CD14-positive monocyte (primary cell): Measurements from ENCODE around the gene SLC12A7. TPM values are rescaled to one million over a fixed set of nuclear protein-coding genes. Genes with fewer than 3 reads are reported as not detected.

Experiments used
- DNase-seq, 3 donors: peaks; one replicate each; pipeline ENCODE4 v3.0.0-alpha.2; 2011 to 2022
- H2AFZ ChIP-seq: 2 replicates; pipeline ENCODE4 v1.6.0; 2012; ENCODE audit warnings: mild to moderate bottlenecking, low read depth, low read length, inconsistent platforms; ENCODE audit not compliant: insufficient read depth, poor library complexity, severe bottlenecking
- H3K27ac ChIP-seq, 2 donors: 1 replicate in 1 of 2; 2 replicates in 1 of 2; pipeline ENCODE4 v1.5.1; 2012 to 2013; ENCODE audit warnings: low read length in 2 of 2, control low read depth in 1 of 2, inconsistent platforms in 1 of 2, low read depth in 1 of 2, mild to moderate bottlenecking in 1 of 2
- H3K27me3 ChIP-seq, 2 donors: one replicate each; pipeline versions ENCODE4 v1.6.0 to v1.6.1; 2011 to 2013; ENCODE audit warnings: low read length in 2 of 2; ENCODE audit not compliant: control insufficient read depth in 2 of 2, insufficient read depth in 2 of 2
- H3K36me3 ChIP-seq, 2 donors: replicated peaks in 1 of 2; 1 replicate in 1 of 2; 2 replicates in 1 of 2; pipeline versions ENCODE4 v1.5.1 to v1.6.1; 2012 to 2013; ENCODE audit warnings: low read length in 2 of 2, control low read depth in 1 of 2, inconsistent platforms in 1 of 2, mild to moderate bottlenecking in 1 of 2; ENCODE audit not compliant: insufficient read depth in 2 of 2, control insufficient read depth in 1 of 2
- H3K4me1 ChIP-seq, 2 donors: 1 replicate in 1 of 2; 2 replicates in 1 of 2; pipeline versions ENCODE4 v1.5.1 to v1.6.1; 2012 to 2013; ENCODE audit warnings: low read length in 2 of 2, control low read depth in 1 of 2, inconsistent platforms in 1 of 2, mild to moderate bottlenecking in 1 of 2, moderate library complexity in 1 of 2; ENCODE audit not compliant: insufficient read depth in 2 of 2, control insufficient read depth in 1 of 2
- H3K4me2 ChIP-seq: replicated peaks from 2 replicates; pipeline ENCODE3; 2012; ENCODE audit warnings: low read length, moderate library complexity, mild to moderate bottlenecking; ENCODE audit not compliant: poor library complexity, severe bottlenecking; ENCODE audit errors: extremely low read depth
- H3K4me3 ChIP-seq, 3 experiments: fragments of 200-600 bp in 1 of 3; sonication (generic) in 1 of 3; replicated peaks in 1 of 3; 1 replicate in 2 of 3; 2 replicates in 1 of 3; pipeline ENCODE4 v1.5.1; 2011 to 2013; ENCODE audit warnings: low read length in 3 of 3, mild to moderate bottlenecking in 3 of 3, control low read depth in 2 of 3, low read depth in 2 of 3, inconsistent platforms in 1 of 3, moderate library complexity in 1 of 3
- H3K79me2 ChIP-seq: 2 replicates; pipeline ENCODE4 v1.6.0; 2012; ENCODE audit warnings: mild to moderate bottlenecking, control low read depth, inconsistent platforms, low read length, moderate library complexity; ENCODE audit not compliant: insufficient read depth
- H3K9ac ChIP-seq: 2 replicates; pipeline ENCODE4 v1.6.0; 2017; ENCODE audit warnings: low read length, mild to moderate bottlenecking; ENCODE audit not compliant: insufficient read depth, poor library complexity, severe bottlenecking
- H3K9me3 ChIP-seq, 2 donors: replicated peaks in 1 of 2; 1 replicate in 1 of 2; 2 replicates in 1 of 2; pipeline versions ENCODE4 v1.5.1 to v1.6.1; 2012 to 2013; ENCODE audit warnings: low read length in 2 of 2, control low read depth in 1 of 2; ENCODE audit not compliant: control insufficient read depth in 1 of 2, insufficient read depth in 1 of 2
- H4K20me1 ChIP-seq: 2 replicates; pipeline ENCODE4 v1.6.0; 2012; ENCODE audit warnings: mild to moderate bottlenecking, low read length, control low read depth, moderate library complexity; ENCODE audit not compliant: insufficient read depth
- H3K27ac Mint-ChIP-seq, 7 donors: one replicate each; pipeline ENCODE4 v1.8.0; 2020; ENCODE audit warnings: mild to moderate bottlenecking in 7 of 7, mixed read lengths in 7 of 7, moderate library complexity in 6 of 7, inconsistent platforms in 2 of 7
- H3K27me3 Mint-ChIP-seq, 3 donors: one replicate each; pipeline ENCODE4 v1.8.0; 2021 to 2022; ENCODE audit warnings: low read depth in 3 of 3, mild to moderate bottlenecking in 3 of 3, mixed read lengths in 3 of 3, moderate library complexity in 3 of 3, inconsistent platforms in 1 of 3
- H3K36me3 Mint-ChIP-seq, 2 donors: one replicate each; pipeline ENCODE4 v1.8.0; 2020; ENCODE audit warnings: mixed read lengths in 2 of 2, inconsistent platforms in 1 of 2, mild to moderate bottlenecking in 1 of 2
- H3K4me1 Mint-ChIP-seq: one replicate; pipeline ENCODE4 v1.8.0; 2020; ENCODE audit warnings: mild to moderate bottlenecking, mixed read lengths
- H3K4me3 Mint-ChIP-seq, 2 donors: one replicate each; pipeline ENCODE4 v1.8.0; 2020; ENCODE audit warnings: mild to moderate bottlenecking in 2 of 2, mixed read lengths in 2 of 2, moderate library complexity in 1 of 2
- H3K9me3 Mint-ChIP-seq, 7 donors: one replicate each; pipeline ENCODE4 v1.8.0; 2020 to 2022; ENCODE audit warnings: mixed read lengths in 7 of 7, mild to moderate bottlenecking in 6 of 7, moderate library complexity in 6 of 7, inconsistent platforms in 2 of 7
- WGBS: methylation state at CpG from one replicate; pipeline ENCODE4 v1.1.5; 2013; ENCODE audit warnings: missing lambda C conversion rate; ENCODE audit not compliant: insufficient coverage; 5-methylcytosine and 5-hydroxymethylcytosine counted together
- intact Hi-C, 2 donors: fragments of 100-400 bp; cut with micrococcal nuclease; formaldehyde crosslinking; loops; one replicate each; pipeline versions ENCODE4 v1.15.0 to v1.15.1; 2023
- polyA plus RNA-seq, 3 donors: library from polyadenylated mRNA; depleted of rRNA in 1 of 3; unstranded in 2 of 3; stranded (reverse) in 1 of 3; fragments of 300-500 nt in 2 of 3; fragments of >200 nt in 1 of 3; fragmentation: Illumina TruSeq in 2 of 3; gene quantifications; 1 replicate in 2 of 3; 2 replicates in 1 of 3; pipeline ENCODE4 v1.2.3, GENCODE V29; 2012 to 2021
- TF ChIP-seq, protein P1 (sequence below): fragments of 200-600 bp; IDR thresholded peaks from one replicate; pipeline ENCODE4 v1.8.0; 2022; ENCODE audit warnings: antibody characterized with exemption, mild to moderate bottlenecking

The SLC12A7 gene
- polyA plus RNA-seq, 3 donors, result 8.2 to 31.2 (median 12.5) TPM

DNA sequence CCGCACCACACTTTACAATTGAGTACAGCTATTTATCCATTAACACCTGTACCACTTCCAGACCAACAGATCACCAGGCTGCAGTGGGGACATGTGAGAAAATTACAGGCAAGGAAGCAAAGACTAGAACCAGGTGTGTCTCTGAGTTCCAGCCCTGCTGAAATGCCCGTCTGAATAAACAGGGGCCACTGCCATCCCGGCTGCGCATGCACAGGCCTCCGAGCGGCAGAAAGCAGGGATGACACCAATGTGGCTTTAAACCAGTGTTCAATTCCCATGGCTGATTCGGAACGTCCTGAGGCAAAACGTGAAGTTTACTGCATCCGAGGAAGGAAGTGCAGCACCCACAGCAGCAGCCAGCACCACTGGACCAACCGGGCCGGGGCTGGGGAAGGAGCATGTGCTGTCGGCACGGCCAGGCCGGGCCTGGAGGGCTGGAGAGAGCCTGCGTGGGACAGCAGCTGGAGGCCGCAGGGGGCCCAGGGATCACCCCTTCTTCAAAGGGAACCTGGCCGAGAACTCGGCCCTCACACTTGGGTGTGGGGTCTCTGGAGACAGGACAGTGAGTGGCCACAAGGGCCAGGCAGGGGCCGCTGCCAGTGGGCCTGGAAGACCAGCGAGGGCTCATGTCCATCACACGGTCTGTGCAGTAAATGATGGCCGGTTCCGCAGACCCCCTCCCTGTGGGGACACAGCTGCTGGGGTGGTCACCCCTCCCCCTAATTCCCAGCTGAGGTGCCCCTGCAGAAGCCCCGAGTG, 33.0 kb upstream of the SLC12A7 start:
- Histone ChIP-seq H3K27ac (no peak overlapping the region), H3K9me3 (no peaks in the 10 kb centered on the region), H3K4me1 (no peaks in the 10 kb centered on the region), H3K4me3 (no peak overlapping the region), H3K4me2 (no peak overlapping the region), H2AFZ (no peak overlapping the region), H3K79me2 (no peaks in the 10 kb centered on the region), H3K27me3 (no peaks in the 10 kb centered on the region), H3K36me3 (no peaks in the 10 kb centered on the region), H3K9ac (no peak overlapping the region), H4K20me1 (no peaks in the 10 kb centered on the region)
- H3K4me1 Mint-ChIP-seq, result no peaks in the 10 kb centered on the region
- no peak overlapping the region for H3K27ac Mint-ChIP-seq
- DNase-seq, result no peak
- no peaks in the 10 kb centered on the region for H3K9me3 Mint-ChIP-seq
- H3K4me3 Mint-ChIP-seq, result no peak overlapping the region
- 94% methylated on average over 24 of the region's 25 CpGs for WGBS
- no peaks in the 10 kb centered on the region for H3K36me3 Mint-ChIP-seq
- TF ChIP-seq, protein P1, sequence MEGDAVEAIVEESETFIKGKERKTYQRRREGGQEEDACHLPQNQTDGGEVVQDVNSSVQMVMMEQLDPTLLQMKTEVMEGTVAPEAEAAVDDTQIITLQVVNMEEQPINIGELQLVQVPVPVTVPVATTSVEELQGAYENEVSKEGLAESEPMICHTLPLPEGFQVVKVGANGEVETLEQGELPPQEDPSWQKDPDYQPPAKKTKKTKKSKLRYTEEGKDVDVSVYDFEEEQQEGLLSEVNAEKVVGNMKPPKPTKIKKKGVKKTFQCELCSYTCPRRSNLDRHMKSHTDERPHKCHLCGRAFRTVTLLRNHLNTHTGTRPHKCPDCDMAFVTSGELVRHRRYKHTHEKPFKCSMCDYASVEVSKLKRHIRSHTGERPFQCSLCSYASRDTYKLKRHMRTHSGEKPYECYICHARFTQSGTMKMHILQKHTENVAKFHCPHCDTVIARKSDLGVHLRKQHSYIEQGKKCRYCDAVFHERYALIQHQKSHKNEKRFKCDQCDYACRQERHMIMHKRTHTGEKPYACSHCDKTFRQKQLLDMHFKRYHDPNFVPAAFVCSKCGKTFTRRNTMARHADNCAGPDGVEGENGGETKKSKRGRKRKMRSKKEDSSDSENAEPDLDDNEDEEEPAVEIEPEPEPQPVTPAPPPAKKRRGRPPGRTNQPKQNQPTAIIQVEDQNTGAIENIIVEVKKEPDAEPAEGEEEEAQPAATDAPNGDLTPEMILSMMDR, result no peak
- intact Hi-C loops, result loop anchor here in 1 of 2 donors (10.0 kb wide), 1 partner anchor 220 kb away; no protein-coding TSS in a partner anchor
- peaks cover 2 to 14% (median 12%) of the 10 kb centered on the region in 3 donors for H3K27me3 Mint-ChIP-seq

DNA sequence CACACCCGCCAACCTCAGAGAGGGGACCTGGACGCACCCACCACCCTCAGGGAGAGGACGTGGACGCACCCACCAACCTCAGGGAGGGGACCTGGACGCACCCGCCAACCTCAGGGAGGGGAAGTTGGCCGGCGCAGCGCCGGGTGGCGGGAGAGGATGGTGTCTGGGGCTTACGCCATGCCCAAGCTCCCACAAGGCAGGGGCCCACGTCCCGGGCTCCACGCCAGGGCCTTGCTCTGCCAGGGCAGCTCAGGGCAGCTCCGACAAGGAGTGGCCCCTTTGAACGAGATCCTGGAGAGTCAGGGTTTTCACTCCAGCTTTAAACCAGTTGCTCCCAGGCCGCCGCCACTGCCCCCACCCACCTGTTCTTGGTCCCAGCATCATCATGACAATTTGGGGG, 32.2 kb upstream of the SLC12A7 start:
- Mint-ChIP-seq H3K4me1 (no peaks in the 10 kb centered on the region), H3K36me3 (no peaks in the 10 kb centered on the region), H3K27ac (peak overlapping the region in 1 of 7 donors; percentile 54), H3K4me3 (no peak overlapping the region), H3K9me3 (no peaks in the 10 kb centered on the region), H3K27me3 (peaks cover 2 to 12% (median 12%) of the 10 kb centered on the region in 3 donors)
- Histone ChIP-seq H4K20me1 (no peaks in the 10 kb centered on the region), H3K27ac (no peak overlapping the region), H3K4me3 (no peak overlapping the region), H3K27me3 (no peaks in the 10 kb centered on the region), H3K9ac (no peak overlapping the region), H3K79me2 (no peaks in the 10 kb centered on the region), H2AFZ (no peak overlapping the region), H3K4me2 (no peak overlapping the region), H3K36me3 (no peaks in the 10 kb centered on the region), H3K9me3 (no peaks in the 10 kb centered on the region), H3K4me1 (no peaks in the 10 kb centered on the region)
- WGBS, result 77% methylated on average over 11 of the region's 19 CpGs
- intact Hi-C loops, result loop anchor here in 1 of 2 donors (10.0 kb wide), 1 partner anchor 219 kb away; no protein-coding TSS in a partner anchor
- TF ChIP-seq, protein P1, result no peak
- DNase-seq, result no peak
